DMS 273 (cell line): ENCODE results near the gene VPS8.

Experiments used
- DNase-seq: peaks from one replicate; lab custom pipeline; 2025; ENCODE audit not compliant: unreplicated experiment; lab: John Stamatoyannopoulos, UW

The VPS8 gene

GRCh38 chr3:184810146-184810545 is 1.8 kb upstream of the VPS8 start:
- DNase-seq = no peak

GRCh38 chr3:184811034-184811433 is 932 bp upstream of the VPS8 start:
- no peak for DNase-seq

- DNase-seq = no peak
These were observed 335 bp upstream of the VPS8 start for GRCh38 chr3:184811663-184811998.

GRCh38 chr3:184812662-184813042 is 686 bp downstream of the VPS8 start:
- peak; percentile 71 for DNase-seq

- no peak for DNase-seq
These were observed 1.4 kb downstream of the VPS8 start for GRCh38 chr3:184813357-184813756.

- no peak for DNase-seq
These were observed 2.2 kb downstream of the VPS8 start for GRCh38 chr3:184814214-184814613.

GRCh38 chr3:184815046-184815930 is 3.3 kb downstream of the VPS8 start:
- no peak for DNase-seq

GRCh38 chr3:184816614-184817013 is 4.6 kb downstream of the VPS8 start:
- no peak for DNase-seq

GRCh38 chr3:184820525-184820924 is 8.6 kb downstream of the VPS8 start:
- DNase-seq = no peak

- DNase-seq = no peak
These were observed 9.1 kb downstream of the VPS8 start for GRCh38 chr3:184821034-184821433.

- no peak for DNase-seq
These were observed 10.1 kb downstream of the VPS8 start for GRCh38 chr3:184822081-184822480.

GRCh38 chr3:184822654-184823053 is 10.7 kb downstream of the VPS8 start:
- no peak for DNase-seq

- no peak for DNase-seq
These were observed 12.0 kb downstream of the VPS8 start for GRCh38 chr3:184823990-184824389.

- DNase-seq = no peak
These were observed 13.3 kb downstream of the VPS8 start for GRCh38 chr3:184825121-184825820.

GRCh38 chr3:184827572-184827971 is 15.6 kb downstream of the VPS8 start:
- DNase-seq = no peak

GRCh38 chr3:184832044-184832443 is 20.1 kb downstream of the VPS8 start:
- DNase-seq = no peak

GRCh38 chr3:184832903-184833302 is 20.9 kb downstream of the VPS8 start:
- no peak for DNase-seq

GRCh38 chr3:184836090-184836822 is 24.3 kb downstream of the VPS8 start:
- DNase-seq = no peak

- peak; percentile 21 for DNase-seq
These were observed 30.5 kb downstream of the VPS8 start for GRCh38 chr3:184842433-184842832.

GRCh38 chr3:184845819-184846218 is 33.9 kb downstream of the VPS8 start:
- DNase-seq = no peak

- DNase-seq = peak; percentile 45
These were observed 34.5 kb downstream of the VPS8 start for GRCh38 chr3:184846496-184846895.

- no peak for DNase-seq
These were observed 37.0 kb downstream of the VPS8 start for GRCh38 chr3:184848934-184849333.
